SKM-1 (cell line): ENCODE data around the gene ABHD6.
A peak's percentile ranks its signal among the peaks of the same experiment; 100 is the strongest.
"Not testable (repeated sequence)": the region's sequence is repeated elsewhere in the genome, so short reads cannot be mapped to it uniquely, and the experiment has no call there.

ENCODE experiments used
- DNase-seq: peaks from one replicate; lab custom pipeline; 2025; ENCODE audit not compliant: unreplicated experiment; lab: John Stamatoyannopoulos, UW

The ABHD6 gene

GRCh38 chr3:58273362-58273761 is 35.8 kb downstream of the ABHD6 start:
- not testable (repeated sequence) for DNase-seq

- DNase-seq = no peak
Observed at GRCh38 chr3:58274027-58274614, 36.5 kb downstream of the ABHD6 start.

DNA sequence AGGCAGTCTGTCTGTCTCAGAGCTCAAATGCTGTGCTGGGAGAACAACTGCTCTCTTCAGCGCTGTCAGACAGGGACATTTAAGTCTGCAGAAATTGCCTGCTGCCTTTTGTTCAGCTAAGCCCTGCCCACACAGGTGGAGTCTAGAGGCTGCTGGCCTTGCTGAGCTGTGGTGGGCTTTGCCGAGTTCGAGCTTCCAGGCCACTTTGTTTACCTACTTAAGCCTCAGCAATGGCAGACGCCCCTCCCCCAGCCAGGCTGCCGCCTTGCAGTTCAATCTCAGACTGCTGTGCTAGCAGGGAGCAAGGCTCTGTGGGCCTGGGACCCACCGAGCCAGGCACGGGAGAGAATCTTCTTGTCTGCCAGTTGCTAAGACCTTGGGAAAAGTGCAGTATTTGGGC is 43.5 kb downstream of the ABHD6 start:
- no peak for DNase-seq

- DNase-seq = no peak
Observed at GRCh38 chr3:58285334-58285733, 47.7 kb downstream of the ABHD6 start.

DNA sequence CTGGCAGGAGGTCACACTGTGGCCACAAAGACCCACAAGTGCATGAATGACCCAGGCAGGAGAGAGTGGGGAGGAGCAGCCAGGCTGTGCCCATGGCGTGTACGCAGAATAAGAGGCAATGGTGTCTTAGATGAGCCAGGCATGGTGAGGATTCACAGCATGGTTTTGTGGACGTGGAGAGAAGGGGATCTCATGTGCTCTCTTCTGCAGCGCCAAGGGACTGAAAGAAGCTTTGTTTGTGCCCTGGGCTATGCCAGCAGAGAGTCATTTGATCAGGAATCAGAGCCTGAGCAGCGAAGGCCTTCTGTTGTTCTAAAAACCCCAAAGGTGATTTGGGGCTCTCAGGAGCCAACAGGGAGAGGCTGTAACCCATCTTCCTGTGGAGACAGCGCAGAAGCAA is 49.8 kb downstream of the ABHD6 start:
- no peak for DNase-seq

GRCh38 chr3:58288011-58288728 is 50.6 kb downstream of the ABHD6 start:
- DNase-seq = no peak

DNA sequence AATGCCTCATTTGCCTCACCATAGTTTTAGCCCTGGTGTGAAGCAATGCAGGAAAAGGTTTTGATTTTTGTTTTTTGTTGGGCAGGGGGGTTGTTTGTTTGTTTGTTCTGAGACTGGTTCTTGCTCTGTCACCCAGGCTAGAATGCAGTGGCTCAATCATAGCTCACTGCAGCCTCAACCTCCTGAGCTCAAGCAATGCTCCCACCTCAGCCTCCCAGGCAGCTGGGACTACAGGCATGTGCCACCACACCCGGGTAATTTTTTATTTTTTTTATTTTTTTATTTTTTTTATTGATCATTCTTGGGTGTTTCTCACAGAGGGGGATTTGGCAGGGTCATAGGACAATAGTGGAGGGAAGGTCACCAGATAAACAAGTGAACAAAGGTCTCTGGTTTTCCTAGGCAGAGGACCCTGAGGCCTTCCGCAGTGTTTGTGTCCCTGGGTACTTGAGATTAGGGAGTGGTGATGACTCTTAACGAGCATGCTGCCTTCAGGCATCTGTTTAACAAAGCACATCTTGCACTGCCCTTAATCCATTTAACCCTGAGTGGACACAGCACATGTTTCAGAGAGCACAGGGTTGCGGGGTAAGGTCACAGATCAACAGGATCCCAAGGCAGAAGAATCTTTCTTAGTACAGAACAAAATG is 51.5 kb downstream of the ABHD6 start:
- DNase-seq = not testable (repeated sequence)

GRCh38 chr3:58290446-58290845 is 52.9 kb downstream of the ABHD6 start:
- DNase-seq = not testable (repeated sequence)

- DNase-seq = no peak
Observed at GRCh38 chr3:58291671-58292338, 54.2 kb downstream of the ABHD6 start.

GRCh38 chr3:58292866-58293265 is 55.3 kb downstream of the ABHD6 start:
- no peak for DNase-seq

DNA sequence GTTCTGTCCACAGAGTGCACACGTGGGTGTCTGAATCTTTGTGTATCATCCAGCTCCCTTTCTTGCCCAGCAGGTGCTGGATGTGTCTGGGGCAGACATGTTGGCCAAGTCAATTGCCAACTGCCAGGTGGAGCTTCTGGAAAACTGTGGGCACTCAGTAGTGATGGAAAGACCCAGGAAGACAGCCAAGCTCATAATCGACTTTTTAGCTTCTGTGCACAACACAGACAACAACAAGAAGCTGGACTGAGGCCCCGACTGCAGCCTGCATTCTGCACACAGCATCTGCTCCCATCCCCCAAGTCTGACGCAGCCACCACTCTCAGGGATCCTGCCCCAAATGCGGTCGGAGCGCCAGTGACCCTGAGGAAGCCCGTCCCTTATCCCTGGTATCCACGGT is 55.9 kb downstream of the ABHD6 start:
- no peak for DNase-seq

GRCh38 chr3:58296269-58296668 is 58.7 kb downstream of the ABHD6 start:
- DNase-seq = no peak

DNA sequence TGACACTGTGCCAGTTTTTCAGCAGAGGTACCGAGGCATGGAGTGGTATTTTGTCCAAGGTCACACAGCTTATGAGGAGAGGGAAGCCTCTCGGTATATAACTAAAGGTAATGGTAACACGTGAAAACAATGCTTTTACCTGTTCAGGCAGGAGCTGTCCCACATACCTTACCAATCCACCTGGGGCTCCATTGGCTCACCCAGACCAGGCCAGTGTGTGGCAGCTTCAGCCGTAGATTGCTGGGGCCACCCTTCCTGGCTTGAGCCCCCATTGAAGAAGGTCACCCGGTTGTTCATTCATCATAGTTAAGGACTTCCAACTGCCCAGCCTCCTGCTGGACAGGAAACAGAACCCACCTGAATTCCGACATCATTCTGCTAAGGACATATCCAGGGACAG is 59.3 kb downstream of the ABHD6 start:
- DNase-seq = no peak

- DNase-seq = no peak
Observed at GRCh38 chr3:58298190-58298589, 60.6 kb downstream of the ABHD6 start.

GRCh38 chr3:58299075-58299474 is 61.5 kb downstream of the ABHD6 start:
- DNase-seq = no peak

DNA sequence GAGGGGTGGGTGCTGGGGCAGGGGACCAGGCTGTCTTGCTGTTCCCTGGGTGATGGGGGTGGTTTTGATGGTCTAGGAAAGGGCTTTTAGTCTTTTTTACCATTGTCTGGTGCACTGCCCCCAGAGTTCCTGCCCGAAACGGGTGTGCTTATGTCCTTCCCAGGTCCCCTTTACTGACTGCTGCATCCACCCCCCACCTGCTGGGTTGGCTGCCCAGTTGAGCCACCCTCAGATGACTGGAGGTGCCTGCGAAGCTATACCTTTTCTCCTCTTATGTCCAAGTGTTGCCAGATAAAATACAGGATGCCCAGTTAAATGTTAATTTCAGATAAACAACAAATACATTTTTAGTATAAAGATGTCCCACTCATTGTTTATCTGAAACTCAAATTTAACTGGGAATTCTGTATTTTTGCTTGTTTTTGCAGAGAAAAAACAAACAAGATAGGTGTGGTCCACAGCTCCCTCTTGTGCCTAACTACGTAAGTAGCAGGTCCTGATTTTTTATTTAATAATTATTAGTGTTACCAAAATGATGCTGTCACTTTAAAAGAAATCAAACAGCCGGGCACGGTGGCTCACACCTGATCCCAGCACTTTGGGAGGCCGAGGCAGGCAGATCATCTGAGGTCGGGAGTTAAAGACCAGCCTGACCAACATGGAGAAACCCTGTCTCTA is 62.4 kb downstream of the ABHD6 start:
- no peak for DNase-seq

GRCh38 chr3:58305882-58306711 is 68.5 kb downstream of the ABHD6 start, which contains the start of the genes HTD2 and RPP14:
Gene HTD2 (plus strand): TSS chr3:58306520. CDS start chr3:58317614, 11,094 bp downstream.
Gene RPP14 (plus strand): TSS chr3:58306245. CDS start chr3:58310330, 4,085 bp downstream.
- peak; percentile 94 for DNase-seq

- DNase-seq = no peak
Observed at GRCh38 chr3:58307639-58308215, 70.1 kb downstream of the ABHD6 start.

GRCh38 chr3:58308728-58309127 is 71.1 kb downstream of the ABHD6 start:
- no peak for DNase-seq

- DNase-seq = no peak
Observed at GRCh38 chr3:58317811-58318210, 80.2 kb downstream of the ABHD6 start.
